WTC11 (cell line): Measurements from ENCODE around the gene CCL2. TPM values are rescaled to one million over a fixed set of nuclear protein-coding genes. Genes with fewer than 3 reads are reported as not detected.

ENCODE experiments used
- ATAC-seq: fragments of 200-7000 bp; cut with Tn5 transposase; 2 replicates; pipeline ENCODE4 v1.10.0; 2021; ENCODE audit warnings: mild to moderate bottlenecking, moderate library complexity
- CTCF ChIA-PET: fragments of 300-600 bp; sonication (Branson Sonifier 250); formaldehyde crosslinking; loops from one replicate; lab custom pipeline; 2021; ENCODE audit warnings: antibody characterized with exemption; lab: Charles Lee
- POLR2A ChIA-PET: fragments of 350-600 bp; sonication (Branson Sonifier 250); formaldehyde crosslinking; loops from one replicate; lab custom pipeline; 2021; ENCODE audit warnings: antibody characterized with exemption; lab: Charles Lee
- DNase-seq: peaks from one replicate; pipeline ENCODE4 v3.0.0; 2021; ENCODE audit warnings: low spot score
- H3K27ac Mint-ChIP-seq: 2 replicates; pipeline ENCODE4 v1.8.0; 2021; ENCODE audit warnings: mixed read lengths
- H3K27me3 Mint-ChIP-seq: 2 replicates; pipeline ENCODE4 v1.8.0; 2021; ENCODE audit warnings: low read depth, mild to moderate bottlenecking, moderate library complexity, mixed read lengths
- H3K36me3 Mint-ChIP-seq: 2 replicates; pipeline ENCODE4 v1.8.0; 2021; ENCODE audit warnings: mixed read lengths
- H3K4me1 Mint-ChIP-seq: 2 replicates; pipeline ENCODE4 v1.8.0; 2022; ENCODE audit warnings: mixed read lengths
- H3K4me3 Mint-ChIP-seq: 2 replicates; pipeline ENCODE4 v1.8.0; 2021; ENCODE audit warnings: mild to moderate bottlenecking, moderate library complexity, mixed read lengths
- H3K9me3 Mint-ChIP-seq: 2 replicates; pipeline ENCODE4 v1.8.0; 2021; ENCODE audit warnings: mixed read lengths
- CBFB ChIP-seq: sonication (generic); formaldehyde crosslinking; IDR thresholded peaks from 2 replicates; pipeline ENCODE4 v1.8.1; 2022; ENCODE audit warnings: mild to moderate bottlenecking, low read depth, missing genetic modification reagents
- CREB1 ChIP-seq: sonication (generic); formaldehyde crosslinking; IDR thresholded peaks from 2 replicates; pipeline ENCODE4 v1.8.0; 2023; ENCODE audit warnings: mild to moderate bottlenecking, missing genetic modification reagents
- ELF4 ChIP-seq: sonication (generic); formaldehyde crosslinking; IDR thresholded peaks from 2 replicates; pipeline ENCODE4 v1.8.1; 2022; ENCODE audit warnings: low read depth, mild to moderate bottlenecking, moderate library complexity, missing genetic modification reagents
- EMX1 ChIP-seq: fragments of 250-450 bp; sonication (Bioruptor Pico); IDR thresholded peaks from 2 replicates; pipeline ENCODE4 v1.8.0; 2021; ENCODE audit warnings: mild to moderate bottlenecking
- GRHL2 ChIP-seq: fragments of 250-450 bp; sonication (Bioruptor Pico); IDR thresholded peaks from 2 replicates; pipeline ENCODE4 v1.8.0; 2022; ENCODE audit warnings: mild to moderate bottlenecking, moderate library complexity; ENCODE audit not compliant: insufficient replicate concordance, severe bottlenecking
- HMGA2 ChIP-seq: fragments of 250-450 bp; sonication (Bioruptor Pico); IDR thresholded peaks from 2 replicates; pipeline ENCODE4 v1.4.0; 2021; ENCODE audit warnings: mild to moderate bottlenecking, moderate library complexity
- IRF2 ChIP-seq: sonication (generic); formaldehyde crosslinking; IDR thresholded peaks from 2 replicates; pipeline ENCODE4 v1.8.0; 2022; ENCODE audit warnings: low read depth, missing genetic modification reagents, borderline replicate concordance
- KAT7 ChIP-seq: sonication (generic); formaldehyde crosslinking; IDR thresholded peaks from 2 replicates; pipeline ENCODE4 v1.8.1; 2023; ENCODE audit warnings: missing genetic modification reagents, mild to moderate bottlenecking, borderline replicate concordance
- MXD4 ChIP-seq: fragments of 250-450 bp; sonication (Bioruptor Pico); IDR thresholded peaks from 2 replicates; pipeline ENCODE4 v1.8.0; 2021; ENCODE audit warnings: mild to moderate bottlenecking, moderate library complexity, borderline replicate concordance
- NFE2L1 ChIP-seq: sonication (generic); formaldehyde crosslinking; IDR thresholded peaks from 2 replicates; pipeline ENCODE4 v1.8.1; 2023; ENCODE audit warnings: missing genetic modification reagents
- OVOL2 ChIP-seq: fragments of 250-450 bp; sonication (Bioruptor Pico); IDR thresholded peaks from 2 replicates; pipeline ENCODE4 v1.9.0; 2021; ENCODE audit warnings: mild to moderate bottlenecking, borderline replicate concordance
- PRRX2 ChIP-seq: fragments of 250-450 bp; sonication (Bioruptor Pico); IDR thresholded peaks from 2 replicates; pipeline ENCODE4 v1.8.0; 2021; ENCODE audit warnings: mild to moderate bottlenecking
- RELA ChIP-seq: sonication (generic); formaldehyde crosslinking; IDR thresholded peaks from 2 replicates; pipeline ENCODE4 v1.8.1; 2022; ENCODE audit warnings: missing genetic modification reagents, mild to moderate bottlenecking, borderline replicate concordance
- SMAD4 ChIP-seq: sonication (generic); formaldehyde crosslinking; IDR thresholded peaks from 2 replicates; pipeline ENCODE4 v1.8.0; 2022; ENCODE audit warnings: mild to moderate bottlenecking, missing genetic modification reagents
- TP53 ChIP-seq: sonication (generic); formaldehyde crosslinking; IDR thresholded peaks from 2 replicates; pipeline ENCODE4 v1.8.1; 2023; ENCODE audit warnings: mild to moderate bottlenecking, missing genetic modification reagents
- ZNF138 ChIP-seq: sonication (generic); formaldehyde crosslinking; conservative IDR thresholded peaks from 2 replicates; pipeline ENCODE4 v1.8.1; 2022; ENCODE audit warnings: mild to moderate bottlenecking, moderate library complexity, missing genetic modification reagents
- total RNA-seq: library from RNA; stranded (reverse); gene quantifications from 3 replicates; pipeline ENCODE4 v1.2.3, GENCODE V29; 2021
- TF ChIP-seq, protein P1 (sequence below): fragments of 250-450 bp; sonication (Bioruptor Pico); IDR thresholded peaks from 2 replicates; pipeline ENCODE4 v1.9.0; 2021; ENCODE audit warnings: mild to moderate bottlenecking, borderline replicate concordance
- TF ChIP-seq, protein P2 (sequence below): sonication (generic); formaldehyde crosslinking; IDR thresholded peaks from 2 replicates; pipeline ENCODE4 v1.8.1; 2022; ENCODE audit warnings: mild to moderate bottlenecking, moderate library complexity, missing genetic modification reagents
- TF ChIP-seq, protein P3 (sequence below): fragments of 250-450 bp; sonication (Bioruptor Pico); IDR thresholded peaks from 2 replicates; pipeline ENCODE4 v1.8.0; 2021; ENCODE audit warnings: mild to moderate bottlenecking
- TF ChIP-seq, protein P4 (sequence below): sonication (generic); formaldehyde crosslinking; conservative IDR thresholded peaks from 2 replicates; pipeline ENCODE4 v1.8.1; 2022; ENCODE audit warnings: mild to moderate bottlenecking, missing genetic modification reagents
- TF ChIP-seq, protein P5 (sequence below): fragments of 200-600 bp; IDR thresholded peaks from 2 replicates; pipeline ENCODE4 v1.8.0; 2022; ENCODE audit warnings: antibody characterized with exemption
- TF ChIP-seq, protein P6 (sequence below): sonication (generic); formaldehyde crosslinking; IDR thresholded peaks from 2 replicates; pipeline ENCODE4 v1.8.1; 2023; ENCODE audit warnings: mild to moderate bottlenecking, missing genetic modification reagents, moderate library complexity

The CCL2 gene
- total RNA-seq, 1 experiment from 2014 or later = 5.3 TPM

DNA sequence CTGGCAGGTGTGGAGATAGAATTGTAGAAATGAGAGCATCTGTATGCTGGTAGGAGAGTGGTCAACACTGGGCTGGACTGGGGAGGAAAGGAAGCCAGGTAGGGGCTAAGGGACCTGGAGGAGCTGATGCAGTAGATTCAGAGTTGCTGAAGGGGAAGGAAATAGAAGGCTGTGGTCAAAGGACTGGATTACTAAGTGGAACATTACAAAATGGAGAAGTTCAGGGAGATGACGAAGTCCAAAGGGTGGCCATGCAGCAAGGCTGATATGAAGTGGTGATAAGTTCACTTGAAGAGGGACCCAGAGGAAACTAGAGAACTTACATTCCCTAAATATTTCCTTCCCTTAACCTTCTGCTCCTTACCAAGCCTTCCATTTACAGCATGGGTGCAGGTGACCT lies 8.6 kb upstream of the CCL2 start (continued):
- TF ChIP-seq, protein P1, sequence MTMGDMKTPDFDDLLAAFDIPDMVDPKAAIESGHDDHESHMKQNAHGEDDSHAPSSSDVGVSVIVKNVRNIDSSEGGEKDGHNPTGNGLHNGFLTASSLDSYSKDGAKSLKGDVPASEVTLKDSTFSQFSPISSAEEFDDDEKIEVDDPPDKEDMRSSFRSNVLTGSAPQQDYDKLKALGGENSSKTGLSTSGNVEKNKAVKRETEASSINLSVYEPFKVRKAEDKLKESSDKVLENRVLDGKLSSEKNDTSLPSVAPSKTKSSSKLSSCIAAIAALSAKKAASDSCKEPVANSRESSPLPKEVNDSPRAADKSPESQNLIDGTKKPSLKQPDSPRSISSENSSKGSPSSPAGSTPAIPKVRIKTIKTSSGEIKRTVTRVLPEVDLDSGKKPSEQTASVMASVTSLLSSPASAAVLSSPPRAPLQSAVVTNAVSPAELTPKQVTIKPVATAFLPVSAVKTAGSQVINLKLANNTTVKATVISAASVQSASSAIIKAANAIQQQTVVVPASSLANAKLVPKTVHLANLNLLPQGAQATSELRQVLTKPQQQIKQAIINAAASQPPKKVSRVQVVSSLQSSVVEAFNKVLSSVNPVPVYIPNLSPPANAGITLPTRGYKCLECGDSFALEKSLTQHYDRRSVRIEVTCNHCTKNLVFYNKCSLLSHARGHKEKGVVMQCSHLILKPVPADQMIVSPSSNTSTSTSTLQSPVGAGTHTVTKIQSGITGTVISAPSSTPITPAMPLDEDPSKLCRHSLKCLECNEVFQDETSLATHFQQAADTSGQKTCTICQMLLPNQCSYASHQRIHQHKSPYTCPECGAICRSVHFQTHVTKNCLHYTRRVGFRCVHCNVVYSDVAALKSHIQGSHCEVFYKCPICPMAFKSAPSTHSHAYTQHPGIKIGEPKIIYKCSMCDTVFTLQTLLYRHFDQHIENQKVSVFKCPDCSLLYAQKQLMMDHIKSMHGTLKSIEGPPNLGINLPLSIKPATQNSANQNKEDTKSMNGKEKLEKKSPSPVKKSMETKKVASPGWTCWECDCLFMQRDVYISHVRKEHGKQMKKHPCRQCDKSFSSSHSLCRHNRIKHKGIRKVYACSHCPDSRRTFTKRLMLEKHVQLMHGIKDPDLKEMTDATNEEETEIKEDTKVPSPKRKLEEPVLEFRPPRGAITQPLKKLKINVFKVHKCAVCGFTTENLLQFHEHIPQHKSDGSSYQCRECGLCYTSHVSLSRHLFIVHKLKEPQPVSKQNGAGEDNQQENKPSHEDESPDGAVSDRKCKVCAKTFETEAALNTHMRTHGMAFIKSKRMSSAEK = no peak
- TF ChIP-seq PRRX2 (no peak), TP53 (no peak)
- TF ChIP-seq, protein P2, sequence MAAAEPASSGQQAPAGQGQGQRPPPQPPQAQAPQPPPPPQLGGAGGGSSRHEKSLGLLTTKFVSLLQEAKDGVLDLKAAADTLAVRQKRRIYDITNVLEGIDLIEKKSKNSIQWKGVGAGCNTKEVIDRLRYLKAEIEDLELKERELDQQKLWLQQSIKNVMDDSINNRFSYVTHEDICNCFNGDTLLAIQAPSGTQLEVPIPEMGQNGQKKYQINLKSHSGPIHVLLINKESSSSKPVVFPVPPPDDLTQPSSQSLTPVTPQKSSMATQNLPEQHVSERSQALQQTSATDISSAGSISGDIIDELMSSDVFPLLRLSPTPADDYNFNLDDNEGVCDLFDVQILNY (CRISPR knock-in tag) = no peak
- TF ChIP-seq, all 79 proteins: peak for 0

DNA sequence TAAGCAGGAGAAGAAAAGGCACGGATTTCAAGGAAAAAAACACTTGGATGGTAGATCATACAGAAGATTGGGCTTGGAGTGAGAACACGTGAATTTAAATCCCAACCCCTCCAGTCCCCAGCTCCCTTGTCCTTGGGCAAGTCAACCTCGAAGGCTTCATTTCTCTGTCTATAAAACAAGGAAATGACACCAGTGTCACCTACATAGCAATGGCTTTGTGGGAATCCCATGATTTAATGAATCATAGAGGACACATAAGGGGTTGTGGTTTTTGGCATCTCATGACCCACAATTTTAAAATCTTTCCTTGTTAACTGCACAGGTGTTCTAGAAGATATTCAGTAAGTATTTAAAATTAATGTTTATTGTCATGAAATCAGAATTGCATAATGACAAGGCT lies 8.2 kb upstream of the CCL2 start:
- TF ChIP-seq KAT7 = no peak
- TF ChIP-seq, protein P3, sequence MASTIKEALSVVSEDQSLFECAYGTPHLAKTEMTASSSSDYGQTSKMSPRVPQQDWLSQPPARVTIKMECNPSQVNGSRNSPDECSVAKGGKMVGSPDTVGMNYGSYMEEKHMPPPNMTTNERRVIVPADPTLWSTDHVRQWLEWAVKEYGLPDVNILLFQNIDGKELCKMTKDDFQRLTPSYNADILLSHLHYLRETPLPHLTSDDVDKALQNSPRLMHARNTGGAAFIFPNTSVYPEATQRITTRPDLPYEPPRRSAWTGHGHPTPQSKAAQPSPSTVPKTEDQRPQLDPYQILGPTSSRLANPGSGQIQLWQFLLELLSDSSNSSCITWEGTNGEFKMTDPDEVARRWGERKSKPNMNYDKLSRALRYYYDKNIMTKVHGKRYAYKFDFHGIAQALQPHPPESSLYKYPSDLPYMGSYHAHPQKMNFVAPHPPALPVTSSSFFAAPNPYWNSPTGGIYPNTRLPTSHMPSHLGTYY = no peak
- no peak for TF ChIP-seq ELF4 (CRISPR knock-in tag)
- no peak for TF ChIP-seq CBFB (CRISPR knock-in tag)
- TF ChIP-seq NFE2L1 (CRISPR knock-in tag) = no peak
- TF ChIP-seq GRHL2 (CRISPR knock-in tag) = no peak
- TF ChIP-seq MXD4 (CRISPR knock-in tag) = no peak
- no peak for TF ChIP-seq OVOL2
- TF ChIP-seq EMX1 = no peak
- TF ChIP-seq, protein P4, sequence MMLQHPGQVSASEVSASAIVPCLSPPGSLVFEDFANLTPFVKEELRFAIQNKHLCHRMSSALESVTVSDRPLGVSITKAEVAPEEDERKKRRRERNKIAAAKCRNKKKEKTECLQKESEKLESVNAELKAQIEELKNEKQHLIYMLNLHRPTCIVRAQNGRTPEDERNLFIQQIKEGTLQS (CRISPR knock-in tag) = no peak
- TF ChIP-seq, all 79 proteins: peak for 0
- Mint-ChIP-seq H3K27ac (no peak overlapping the region), H3K9me3 (no peaks in the 10 kb centered on the region), H3K36me3 (no peaks in the 10 kb centered on the region), H3K4me1 (peaks cover 26% of the 10 kb centered on the region), H3K27me3 (peaks cover 4% of the 10 kb centered on the region), H3K4me3 (no peak overlapping the region)
- ChIA-PET CTCF (no interaction called here), POLR2A (no interaction called here)
- ATAC-seq (no peak), DNase-seq (no peak)

DNA sequence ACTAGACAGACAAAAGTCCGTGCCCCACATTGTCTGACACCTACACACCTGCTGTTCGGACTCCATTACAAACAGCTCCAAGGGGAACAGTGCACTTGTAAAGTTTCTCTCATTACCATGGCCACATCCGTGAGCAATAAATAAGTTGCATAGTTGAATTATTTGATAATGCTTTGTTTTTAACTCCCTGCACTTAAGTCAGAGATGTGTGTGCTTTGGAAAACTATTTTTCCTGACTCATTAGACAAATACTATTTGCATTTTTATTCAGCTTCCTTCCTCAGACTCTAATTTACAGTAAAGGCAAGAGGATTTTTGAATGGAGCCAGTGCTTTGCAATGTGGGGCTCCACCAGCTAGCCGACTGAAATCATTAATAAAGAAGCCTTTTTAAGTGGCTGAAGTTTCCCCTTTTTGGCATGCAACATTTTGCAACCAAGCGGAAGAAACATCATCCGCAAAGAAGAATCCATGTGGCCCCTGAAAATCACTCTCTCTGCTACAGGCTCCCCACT lies 6.5 kb upstream of the CCL2 start:
- no peaks in the 10 kb centered on the region for H3K36me3 Mint-ChIP-seq
- H3K9me3 Mint-ChIP-seq = no peaks in the 10 kb centered on the region
- ChIA-PET POLR2A (no interaction called here), CTCF (interaction anchor here (1.4 to 1.6 kb wide), 2 partner anchors 78 to 113 kb away, joined by 3 to 10 read pairs; no protein-coding TSS in a partner anchor)
- H3K27me3 Mint-ChIP-seq = peaks cover 13% of the 10 kb centered on the region
- DNase-seq = no peak
- H3K4me1 Mint-ChIP-seq = peaks cover 28% of the 10 kb centered on the region
- no peak overlapping the region for H3K4me3 Mint-ChIP-seq
- H3K27ac Mint-ChIP-seq = no peak overlapping the region
- ATAC-seq = no peak
- TF ChIP-seq HMGA2 = no peak
- TF ChIP-seq, protein P1 = no peak
- TF ChIP-seq, protein P5, sequence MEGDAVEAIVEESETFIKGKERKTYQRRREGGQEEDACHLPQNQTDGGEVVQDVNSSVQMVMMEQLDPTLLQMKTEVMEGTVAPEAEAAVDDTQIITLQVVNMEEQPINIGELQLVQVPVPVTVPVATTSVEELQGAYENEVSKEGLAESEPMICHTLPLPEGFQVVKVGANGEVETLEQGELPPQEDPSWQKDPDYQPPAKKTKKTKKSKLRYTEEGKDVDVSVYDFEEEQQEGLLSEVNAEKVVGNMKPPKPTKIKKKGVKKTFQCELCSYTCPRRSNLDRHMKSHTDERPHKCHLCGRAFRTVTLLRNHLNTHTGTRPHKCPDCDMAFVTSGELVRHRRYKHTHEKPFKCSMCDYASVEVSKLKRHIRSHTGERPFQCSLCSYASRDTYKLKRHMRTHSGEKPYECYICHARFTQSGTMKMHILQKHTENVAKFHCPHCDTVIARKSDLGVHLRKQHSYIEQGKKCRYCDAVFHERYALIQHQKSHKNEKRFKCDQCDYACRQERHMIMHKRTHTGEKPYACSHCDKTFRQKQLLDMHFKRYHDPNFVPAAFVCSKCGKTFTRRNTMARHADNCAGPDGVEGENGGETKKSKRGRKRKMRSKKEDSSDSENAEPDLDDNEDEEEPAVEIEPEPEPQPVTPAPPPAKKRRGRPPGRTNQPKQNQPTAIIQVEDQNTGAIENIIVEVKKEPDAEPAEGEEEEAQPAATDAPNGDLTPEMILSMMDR = no peak
- TF ChIP-seq RELA (CRISPR knock-in tag) = no peak
- no peak for TF ChIP-seq IRF2
- TF ChIP-seq, protein P6, sequence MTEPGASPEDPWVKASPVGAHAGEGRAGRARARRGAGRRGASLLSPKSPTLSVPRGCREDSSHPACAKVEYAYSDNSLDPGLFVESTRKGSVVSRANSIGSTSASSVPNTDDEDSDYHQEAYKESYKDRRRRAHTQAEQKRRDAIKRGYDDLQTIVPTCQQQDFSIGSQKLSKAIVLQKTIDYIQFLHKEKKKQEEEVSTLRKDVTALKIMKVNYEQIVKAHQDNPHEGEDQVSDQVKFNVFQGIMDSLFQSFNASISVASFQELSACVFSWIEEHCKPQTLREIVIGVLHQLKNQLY (CRISPR knock-in tag) = no peak
- no peak for TF ChIP-seq SMAD4 (CRISPR knock-in tag)
- no peak for TF ChIP-seq ZNF138 (CRISPR knock-in tag)
- TF ChIP-seq CREB1 (CRISPR knock-in tag) = no peak
